CD4-positive, alpha-beta T cell treated with Interleukin-6 at 100 ng/mL for 8 hours (primary cell): ENCODE results near the gene ZFYVE26.
"Not testable (repeated sequence)": the region's sequence is repeated elsewhere in the genome, so short reads cannot be mapped to it uniquely, and the experiment has no call there.

Experiments
- DNase-seq: peaks from one replicate; pipeline ENCODE4 v3.0.0-alpha.2; 2020; ENCODE audit warnings: mixed read lengths, low spot score

The ZFYVE26 gene

DNA sequence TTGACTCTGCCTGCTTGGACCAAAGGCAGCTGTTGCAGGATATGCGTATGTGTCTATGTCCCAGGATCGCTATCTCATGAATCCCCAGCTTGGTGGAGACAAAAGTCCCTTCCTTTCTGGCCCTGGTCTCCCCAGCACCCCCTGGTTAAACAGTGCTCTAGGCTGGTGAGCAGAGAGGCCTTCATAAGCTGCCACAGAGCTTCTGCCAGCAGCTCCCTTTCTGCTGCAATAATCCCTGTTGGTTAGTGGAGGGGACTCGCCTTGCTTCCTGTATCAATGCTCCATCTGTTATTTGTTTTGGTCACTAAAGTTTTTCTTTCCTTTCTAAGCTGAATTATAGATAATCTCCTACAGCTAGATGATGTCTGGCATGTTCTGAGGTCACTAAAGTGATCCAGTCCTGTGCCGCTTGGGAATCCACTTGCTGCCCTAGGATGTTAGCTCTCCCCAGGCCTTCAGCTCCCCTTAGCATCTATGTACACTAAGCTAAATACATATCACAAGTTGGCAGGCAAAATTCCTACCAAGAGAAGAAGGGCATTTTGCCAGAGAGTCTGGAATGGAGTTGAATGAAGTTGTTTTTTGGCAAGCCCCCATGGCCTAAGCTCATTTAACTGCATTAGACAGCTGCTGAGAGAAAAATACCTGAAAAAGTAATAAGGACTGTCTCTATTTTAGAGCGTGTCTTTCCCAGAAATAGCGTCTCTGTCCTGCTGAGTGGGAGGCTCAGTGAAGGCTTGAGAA, 66.9 kb downstream of the ZFYVE26 start:
- no peak for DNase-seq

DNA sequence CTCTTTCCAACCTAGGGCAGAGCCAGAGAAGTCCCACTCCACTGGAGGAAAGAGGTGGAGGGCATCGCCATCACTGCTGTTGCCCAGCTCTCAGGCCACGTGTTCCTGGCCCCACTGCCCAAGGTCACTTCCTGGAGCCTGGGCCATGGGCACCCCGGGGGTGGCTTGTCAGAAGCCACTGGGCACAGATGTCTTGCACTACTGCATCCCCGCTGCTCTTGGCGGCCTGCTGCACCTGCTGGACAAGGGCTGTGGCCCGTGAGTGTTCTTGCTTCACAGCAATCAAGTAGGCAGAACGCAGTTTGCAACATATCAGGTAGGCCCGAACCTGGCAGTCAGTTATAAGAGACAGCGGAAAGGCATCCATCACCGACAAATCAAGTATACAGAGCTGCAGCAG, 68.1 kb downstream of the ZFYVE26 start:
- DNase-seq = no peak

DNA sequence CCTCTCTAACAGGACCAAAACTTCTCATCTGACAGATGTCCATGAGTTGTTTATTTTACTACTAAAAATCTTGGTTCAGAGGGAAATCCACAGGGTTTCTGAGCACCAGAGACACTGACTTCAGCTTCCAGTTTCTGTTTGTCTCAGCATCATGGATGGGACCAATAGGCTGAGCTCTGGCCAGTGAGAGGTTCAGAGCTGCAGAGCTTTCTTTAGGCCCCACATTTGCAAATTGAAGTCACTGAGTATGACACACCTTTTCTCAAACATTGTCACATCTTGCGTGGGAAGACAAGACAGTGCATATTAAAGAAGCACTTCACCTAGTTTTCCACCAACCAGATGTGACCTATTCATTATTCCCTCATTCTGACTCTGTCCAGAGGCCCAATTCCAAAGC, 69.5 kb downstream of the ZFYVE26 start:
- DNase-seq = no peak

DNA sequence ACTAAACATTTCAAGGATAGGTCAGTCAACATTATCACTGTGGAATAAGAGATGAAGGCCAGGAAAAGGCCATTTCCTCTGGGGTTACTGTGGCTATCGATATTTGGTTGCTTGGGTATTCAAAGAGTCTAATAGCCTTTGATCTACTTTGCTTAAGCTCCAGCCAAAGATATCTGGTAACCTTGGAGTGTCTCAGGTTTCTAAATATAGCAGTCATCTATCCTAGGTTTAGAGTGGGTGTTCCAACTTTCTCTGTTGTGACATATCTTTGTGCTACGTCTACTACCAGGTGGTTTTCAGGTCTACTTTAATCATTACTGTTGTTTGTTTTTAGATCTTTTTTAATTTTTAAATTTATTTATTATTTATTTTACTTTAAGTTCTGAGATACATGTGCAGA, 72.3 kb downstream of the ZFYVE26 start:
- no peak for DNase-seq

DNA sequence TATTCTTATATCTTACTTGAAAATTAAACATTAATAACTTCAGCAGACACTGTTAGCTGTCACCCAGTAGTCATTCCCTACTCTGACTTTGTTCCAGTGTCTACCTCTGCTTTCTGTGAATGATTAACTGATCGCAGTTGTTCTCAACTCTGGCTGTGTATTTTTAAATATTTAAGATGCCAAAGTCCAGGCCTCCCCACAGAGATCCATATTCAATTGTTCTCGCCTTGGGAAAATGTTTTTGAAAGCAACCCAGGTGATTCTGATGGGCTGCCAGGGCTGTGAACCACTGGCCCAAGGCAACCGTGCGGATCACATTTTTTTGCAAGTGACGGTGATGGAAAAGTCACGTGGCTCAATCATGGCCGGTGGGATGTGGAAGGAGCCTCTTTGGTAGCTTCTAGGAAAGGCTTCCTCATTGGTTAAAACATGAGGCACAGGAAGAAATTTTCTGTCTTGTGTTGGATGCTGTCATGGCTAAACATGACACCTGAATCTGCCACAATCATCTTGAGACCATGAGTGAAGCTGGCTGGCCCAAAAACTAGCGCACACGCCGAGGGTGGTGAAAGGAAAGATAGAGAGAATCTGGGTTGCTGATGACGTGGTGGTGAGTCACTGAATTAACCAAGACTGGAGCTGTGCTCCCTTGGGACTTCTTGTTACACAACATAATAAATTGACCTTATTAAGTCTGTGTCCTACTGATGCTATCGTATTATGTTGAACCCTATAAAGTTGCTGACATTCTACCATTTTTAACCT, 77.5 kb downstream of the ZFYVE26 start:
- DNase-seq = no peak

DNA sequence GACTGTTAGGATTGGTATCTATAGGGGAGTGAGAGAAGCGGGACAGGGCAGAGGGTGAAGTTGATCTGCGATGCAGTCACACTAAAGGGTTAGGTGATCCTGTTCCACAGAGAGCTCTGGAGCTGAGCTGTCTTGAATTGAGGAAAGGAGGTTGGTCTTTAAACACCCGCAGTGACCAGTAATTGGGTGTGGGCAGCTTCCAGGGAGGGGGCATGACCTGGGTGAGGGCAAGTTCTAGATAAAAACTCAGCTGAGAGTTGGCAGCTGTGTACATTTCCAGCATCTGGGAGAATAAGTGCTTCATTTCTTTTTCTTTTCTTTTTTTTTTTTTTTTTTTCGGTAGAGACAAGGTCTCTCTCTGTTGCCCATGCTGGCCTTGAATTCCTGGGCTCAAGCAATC, 79.6 kb downstream of the ZFYVE26 start:
- no peak for DNase-seq

DNA sequence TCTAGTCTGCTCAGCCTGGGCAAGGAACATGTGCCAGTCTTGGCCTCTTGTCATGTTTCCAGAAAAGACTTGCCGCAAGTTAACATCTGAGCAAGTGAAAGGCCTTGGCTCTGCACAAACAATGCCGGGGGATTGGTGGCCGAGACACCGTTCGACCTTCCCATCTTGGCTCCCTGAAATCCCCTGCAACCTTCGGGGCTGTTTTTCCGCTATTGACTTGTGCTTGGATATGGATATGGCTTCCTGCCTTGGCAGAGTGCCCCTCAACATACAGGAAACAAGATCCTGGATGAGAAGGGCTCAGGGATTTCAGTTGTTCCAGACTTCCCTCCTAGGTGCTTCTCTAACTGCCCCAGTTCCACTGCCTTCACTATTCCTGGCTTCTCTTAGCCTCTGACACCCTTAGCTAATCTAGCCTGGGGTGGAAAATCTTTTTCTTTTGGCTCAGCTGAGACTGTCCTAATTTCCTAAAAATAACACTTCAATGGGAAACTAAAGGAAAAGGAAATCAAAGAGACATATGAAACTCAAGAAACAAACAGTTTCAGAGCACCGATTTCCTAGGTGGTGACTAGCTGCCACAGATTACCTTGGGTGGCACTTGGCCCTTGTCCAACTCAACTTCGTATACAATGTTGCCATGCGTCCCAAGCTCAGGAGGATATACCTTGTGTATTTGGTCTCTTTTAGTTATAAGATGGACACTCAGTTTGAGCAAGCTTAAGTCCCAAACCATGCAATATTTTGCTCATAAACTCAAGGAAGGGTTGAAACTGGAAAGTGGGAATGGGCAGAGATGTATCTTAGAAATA, 80.8 kb downstream of the ZFYVE26 start:
- no peak for DNase-seq

DNA sequence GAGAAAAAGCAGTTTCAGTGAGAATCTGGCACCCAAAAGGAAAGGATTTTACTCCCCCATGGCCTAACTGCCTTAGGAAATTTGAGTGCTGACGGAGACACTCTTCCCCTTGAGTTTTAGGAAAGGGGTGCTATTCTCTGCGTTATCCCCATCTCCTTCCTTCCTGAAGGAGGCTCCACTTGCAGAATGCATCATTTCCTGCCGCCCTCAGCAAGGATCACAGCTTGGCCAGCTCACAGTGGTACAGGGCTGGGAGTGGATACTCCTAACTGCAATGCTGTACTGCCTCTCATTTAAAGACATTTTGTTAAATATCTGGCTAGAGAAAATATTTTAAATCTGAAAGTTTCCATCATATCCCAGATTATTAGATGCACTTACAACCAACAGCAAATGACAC, 81.7 kb downstream of the ZFYVE26 start:
- no peak for DNase-seq

DNA sequence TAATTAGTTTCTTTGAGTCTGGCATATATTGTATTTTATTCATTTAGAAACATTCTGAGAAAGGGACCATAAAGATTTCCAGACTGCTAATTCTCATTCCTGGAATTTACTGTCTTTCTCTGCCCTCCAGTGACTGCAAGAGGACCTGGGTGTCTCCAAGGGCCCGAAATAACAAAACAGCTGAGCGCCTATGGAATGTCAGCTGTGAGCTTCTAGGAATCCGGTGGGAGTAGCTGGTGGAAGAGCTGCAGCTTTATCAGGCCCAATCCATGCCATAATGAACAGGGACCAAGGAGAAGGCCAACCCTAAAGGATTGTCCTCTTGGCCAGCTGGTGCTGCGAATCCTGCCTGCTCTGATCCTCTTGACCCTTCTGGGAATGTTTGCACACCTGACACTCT, 82.8 kb downstream of the ZFYVE26 start:
- DNase-seq = no peak

DNA sequence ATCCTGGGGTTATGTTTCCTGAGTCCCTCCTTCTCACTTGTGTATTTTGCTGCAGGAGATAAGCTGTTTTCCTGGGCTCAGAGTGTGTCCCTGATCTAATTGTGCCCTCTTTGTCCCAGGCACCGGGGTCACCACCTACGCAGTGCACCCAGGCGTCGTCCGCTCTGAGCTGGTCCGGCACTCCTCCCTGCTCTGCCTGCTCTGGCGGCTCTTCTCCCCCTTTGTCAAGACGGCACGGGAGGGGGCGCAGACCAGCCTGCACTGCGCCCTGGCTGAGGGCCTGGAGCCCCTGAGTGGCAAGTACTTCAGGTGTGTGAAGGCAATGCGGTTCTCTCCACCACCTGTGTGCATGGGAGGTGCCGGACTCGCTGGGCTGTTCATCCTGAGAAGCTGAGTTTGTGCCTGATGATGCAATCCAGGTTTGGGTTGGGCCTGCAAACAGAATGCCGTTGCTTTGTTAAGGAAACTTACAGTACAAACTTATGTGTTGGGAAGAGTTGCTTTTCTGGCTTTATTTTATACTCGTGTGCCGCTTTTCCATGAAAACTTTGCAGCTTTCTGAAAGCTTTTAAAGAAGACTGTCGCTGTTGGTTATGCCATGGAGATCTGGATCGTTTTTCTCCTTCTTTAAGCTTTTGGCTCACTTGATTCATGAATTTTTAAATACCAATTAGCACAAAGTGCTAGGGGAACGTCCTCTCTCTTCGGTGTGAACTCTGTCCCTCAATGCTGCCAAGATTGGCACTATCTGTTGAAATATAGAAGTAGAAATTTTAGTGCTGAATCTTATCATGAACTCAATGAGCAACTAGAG, 87.1 kb downstream of the ZFYVE26 start:
- DNase-seq = no peak

DNA sequence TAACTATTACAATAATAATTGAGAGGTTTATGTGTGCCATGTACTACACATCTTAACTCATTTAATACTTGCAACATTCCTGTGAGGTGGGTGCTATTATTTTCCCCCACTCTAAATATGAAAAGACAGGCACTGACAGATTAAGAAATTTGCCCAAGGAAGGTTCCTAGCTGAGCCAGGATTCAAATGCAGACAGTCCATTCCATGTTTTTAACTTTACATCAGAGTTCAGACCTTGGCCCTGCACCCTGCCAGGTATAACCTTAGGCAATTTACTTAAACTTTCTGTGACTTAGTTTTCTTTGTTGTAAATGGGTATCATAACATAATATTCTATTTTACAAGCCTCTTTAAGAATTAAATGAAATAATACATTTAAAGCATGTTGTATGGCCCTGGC, 88.1 kb downstream of the ZFYVE26 start:
- DNase-seq = no peak

DNA sequence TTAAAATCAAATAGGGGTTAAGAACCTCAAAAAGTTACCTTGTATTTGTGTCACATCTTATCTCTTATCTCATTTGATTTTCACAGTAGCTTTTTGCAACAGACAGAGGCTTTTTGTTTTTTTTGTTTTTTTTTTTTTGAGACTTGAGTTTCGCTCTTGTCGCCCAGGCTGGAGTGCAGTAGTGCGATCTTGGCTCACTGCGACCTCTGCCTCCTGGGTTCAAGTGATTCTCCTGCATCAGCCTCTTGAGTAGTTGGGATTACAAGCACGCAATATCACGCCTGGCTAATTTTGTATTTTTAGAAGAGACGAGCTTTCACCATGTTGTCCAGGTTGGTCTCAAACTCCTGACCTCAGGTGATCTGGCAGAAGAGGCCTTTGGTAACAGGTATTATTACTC, 89.0 kb downstream of the ZFYVE26 start:
- no peak for DNase-seq

DNA sequence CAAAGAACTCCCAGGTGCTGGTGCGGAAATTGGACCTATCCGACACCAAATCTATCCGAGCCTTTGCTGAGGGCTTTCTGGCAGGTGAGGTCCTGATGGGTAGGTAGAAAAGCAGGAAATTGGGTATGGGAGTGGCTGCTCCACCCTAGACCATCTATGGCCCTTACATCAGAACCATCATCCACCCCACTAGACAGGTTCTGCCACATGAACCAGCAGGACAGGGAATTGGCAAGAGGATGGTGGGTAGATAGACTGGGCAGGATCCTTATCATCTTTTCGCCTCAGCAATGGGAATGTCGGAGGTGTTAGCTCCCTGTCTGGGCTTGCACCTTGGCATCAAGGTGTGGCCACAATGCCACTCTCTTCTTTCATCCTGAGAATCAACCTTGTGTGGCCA, 91.2 kb downstream of the ZFYVE26 start:
- DNase-seq = no peak

DNA sequence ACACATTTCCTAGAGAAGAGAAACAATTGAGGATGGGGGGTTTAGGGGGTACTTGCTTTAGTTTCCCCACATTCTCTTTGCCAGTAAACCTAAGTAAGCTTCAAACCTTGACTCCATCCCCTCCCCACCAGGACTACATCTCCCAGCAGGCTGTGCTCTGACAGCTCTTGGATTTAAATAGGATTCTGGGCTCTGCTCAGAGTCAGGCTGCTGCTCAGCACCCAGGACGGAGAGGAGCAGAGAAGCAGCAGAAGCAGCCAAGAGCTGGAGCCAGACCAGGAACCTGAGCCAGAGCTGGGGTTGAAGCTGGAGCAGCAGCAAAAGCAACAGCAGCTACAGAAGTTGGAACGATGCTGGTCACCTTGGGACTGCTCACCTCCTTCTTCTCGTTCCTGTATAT, 94.1 kb downstream of the ZFYVE26 start:
- DNase-seq = no peak

DNA sequence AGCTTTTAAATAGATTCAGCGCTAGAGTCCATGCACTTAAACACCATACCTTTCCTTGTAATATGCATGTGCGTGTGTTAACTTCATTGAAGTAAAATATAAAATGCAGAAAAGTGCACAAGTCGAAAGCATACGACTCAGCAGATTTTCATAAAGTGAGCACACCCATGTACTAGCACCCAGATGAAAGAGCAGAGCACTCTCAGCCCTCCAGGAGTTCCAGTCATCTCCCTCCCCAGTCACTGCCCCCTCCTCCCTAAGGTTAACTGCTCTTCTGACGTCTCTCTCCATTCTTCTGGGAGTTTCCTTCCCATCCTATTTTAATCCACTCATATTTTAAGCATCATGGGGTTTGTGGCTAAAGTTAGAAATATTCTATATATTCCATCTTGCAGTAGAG, 94.5 kb downstream of the ZFYVE26 start:
- DNase-seq = no peak

DNA sequence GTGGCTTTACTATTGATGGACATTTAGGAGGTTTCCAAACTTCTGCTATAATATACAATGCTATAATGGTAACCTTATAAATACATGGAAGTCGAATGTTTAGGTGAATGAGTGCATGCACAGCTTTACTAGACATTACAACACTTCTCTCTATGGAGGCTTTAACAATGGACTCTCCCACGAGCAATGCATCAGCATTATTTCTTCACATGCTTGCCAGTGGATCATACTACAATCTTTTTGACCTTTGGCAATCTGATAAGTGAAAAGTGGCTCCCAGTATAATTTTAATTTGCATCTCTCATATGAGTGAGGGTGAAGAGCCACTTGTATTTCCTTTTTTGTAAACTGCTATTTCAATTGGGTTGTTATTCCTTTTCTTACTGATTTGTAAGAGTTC, 96.5 kb downstream of the ZFYVE26 start:
- no peak for DNase-seq

DNA sequence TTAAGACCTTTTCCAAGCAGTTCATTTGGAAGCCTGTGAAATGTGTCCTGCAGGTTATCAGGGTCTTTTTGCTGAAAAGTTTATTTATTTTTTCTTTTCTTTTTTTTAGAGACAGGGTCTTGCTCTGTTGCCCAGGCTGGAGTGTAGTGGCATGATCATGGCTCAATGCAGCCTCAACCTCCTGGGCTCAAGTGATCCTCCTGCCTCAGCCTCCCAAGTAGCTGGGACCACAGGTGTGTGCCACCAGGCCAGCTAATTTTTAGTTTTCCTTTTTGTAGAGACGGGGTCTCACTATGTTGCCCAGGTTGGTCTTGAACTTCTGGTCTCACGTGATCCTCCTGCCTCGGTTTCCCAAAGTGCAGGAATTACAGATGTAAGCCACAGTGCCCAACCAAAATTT, 97.0 kb downstream of the ZFYVE26 start:
- DNase-seq = not testable (repeated sequence)

DNA sequence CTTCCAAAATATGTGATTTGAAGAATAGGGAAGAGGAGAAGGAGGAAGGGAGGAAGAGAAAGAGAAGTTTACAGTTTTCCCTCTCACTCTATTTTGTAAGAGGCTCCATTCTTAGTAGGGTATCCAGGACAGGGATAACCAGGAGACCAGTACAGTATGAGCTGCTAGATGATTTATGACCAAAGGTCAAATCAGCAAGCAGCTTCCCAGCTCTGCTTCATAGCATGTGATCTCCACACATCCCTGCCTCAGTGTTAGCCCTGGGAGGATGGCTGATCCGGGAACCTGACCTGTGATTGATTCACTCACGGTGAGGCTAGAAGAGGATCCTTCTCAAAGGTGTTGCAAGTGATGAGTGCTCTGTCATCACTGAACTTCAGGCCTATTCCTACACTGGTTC, 98.1 kb downstream of the ZFYVE26 start:
- no peak for DNase-seq

DNA sequence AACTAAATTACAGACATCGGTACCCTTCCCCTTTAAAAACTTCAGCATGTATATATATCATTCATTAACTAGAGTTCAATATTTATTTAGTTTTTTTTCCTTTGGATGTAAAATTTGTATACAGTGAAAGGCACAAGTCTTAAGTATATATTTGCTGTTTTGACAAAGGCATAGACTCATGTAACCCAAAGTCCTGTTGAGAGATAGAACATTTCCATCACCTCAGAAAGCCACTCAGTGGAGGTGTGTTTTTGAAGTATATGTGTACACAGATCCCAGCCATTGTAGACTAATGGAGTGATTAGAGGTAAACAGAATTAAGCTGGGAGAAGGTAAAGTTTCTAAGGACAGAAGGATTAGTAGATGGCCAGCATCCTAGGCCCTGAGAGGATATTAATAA, 99.3 kb downstream of the ZFYVE26 start:
- no peak for DNase-seq

DNA sequence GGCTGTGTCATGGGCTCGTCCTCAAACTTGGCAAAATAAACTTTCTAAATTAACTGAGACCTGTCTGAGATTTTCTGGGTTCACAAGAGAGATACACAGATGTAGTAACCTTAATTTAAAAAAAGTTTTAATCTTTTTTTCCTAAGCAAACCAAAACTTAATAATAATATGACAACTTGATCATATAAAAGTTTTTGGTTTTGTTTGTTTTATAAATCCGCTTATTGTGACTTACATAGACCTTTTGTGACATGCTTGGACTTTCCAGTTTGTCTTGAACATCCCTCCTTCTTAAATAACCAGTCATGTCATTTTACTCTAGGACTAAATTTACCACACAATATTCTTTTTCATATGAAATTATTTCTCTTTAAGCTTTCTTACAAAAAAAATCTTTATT, 106.2 kb downstream of the ZFYVE26 start:
- no peak for DNase-seq

DNA sequence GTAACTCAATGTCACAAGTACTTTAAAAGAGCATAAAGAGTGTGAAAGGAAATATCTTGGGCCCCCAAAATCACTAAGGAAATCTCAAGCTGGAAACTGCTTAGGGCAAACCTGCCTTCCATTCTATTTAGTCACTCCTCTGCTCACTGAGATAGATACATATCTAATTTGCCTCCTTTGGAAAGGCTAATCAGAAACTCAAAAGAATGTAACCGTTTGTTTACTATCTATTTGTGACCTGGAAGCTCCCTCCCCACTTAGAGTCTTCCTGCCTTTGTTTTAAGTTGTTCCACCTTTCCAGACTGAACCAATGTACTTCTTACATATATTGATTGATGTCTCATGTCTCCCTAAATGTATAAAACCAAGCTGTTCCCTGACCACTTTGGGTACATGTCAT, 106.6 kb downstream of the ZFYVE26 start:
- DNase-seq = not testable (repeated sequence)

DNA sequence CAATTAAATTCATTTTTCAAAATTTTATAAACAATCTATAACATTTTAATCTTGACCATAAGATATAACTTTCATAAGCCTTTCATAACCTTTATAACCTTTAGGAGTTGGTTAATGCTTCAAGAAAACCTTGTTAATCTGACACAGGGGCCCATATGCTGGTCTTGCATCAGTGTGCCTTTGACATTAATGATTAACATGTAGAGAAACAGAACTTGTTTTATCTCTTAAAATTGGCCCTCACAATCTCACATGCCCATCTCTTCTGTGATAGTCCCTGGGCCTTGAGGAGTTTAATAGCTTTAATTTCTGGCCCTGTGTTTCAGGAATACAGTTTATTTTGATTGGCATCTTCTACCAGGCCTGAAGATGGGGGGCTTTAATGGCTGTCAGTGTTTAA, 107.0 kb downstream of the ZFYVE26 start:
- not testable (repeated sequence) for DNase-seq
